MM.1S (cell line): ENCODE results near the gene U2AF1L4.

ENCODE experiments used
- CTCF ChIP-seq: fragments of 300-600 bp; sonication (generic); IDR thresholded peaks from 2 replicates; pipeline ENCODE4 v1.5.1; 2016; ENCODE audit warnings: antibody characterized with exemption, low read length, mixed read lengths
- EZH2 ChIP-seq: fragments of 300-600 bp; sonication (generic); optimal IDR thresholded peaks from 2 replicates; pipeline ENCODE3; 2017; ENCODE audit warnings: low read depth, mild to moderate bottlenecking, antibody characterized with exemption, low read length, mixed read lengths

DNA sequence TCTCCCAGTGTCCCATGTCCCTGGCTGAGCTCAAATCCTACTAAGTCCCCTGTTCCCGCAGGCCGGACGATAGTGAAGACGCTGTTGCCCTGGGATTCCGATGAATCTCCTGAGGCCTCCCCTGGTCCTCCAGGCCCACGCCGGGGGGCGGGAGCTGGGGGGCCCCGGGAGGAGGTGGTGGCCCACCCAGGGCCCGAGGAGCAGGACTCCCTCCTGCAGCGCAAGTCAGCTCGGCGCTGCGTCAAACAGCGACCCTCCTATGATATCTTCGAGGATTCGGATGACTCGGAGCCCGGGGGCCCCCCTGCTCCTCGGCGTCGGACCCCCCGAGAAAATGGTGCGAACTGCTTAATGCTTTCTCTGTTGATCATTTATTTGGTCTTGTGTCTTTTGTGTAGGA lies 21.5 kb downstream of the U2AF1L4 start:
- TF ChIP-seq CTCF = no peak
- no peak for TF ChIP-seq EZH2
